ENCODE measurements around the gene MORN3. TPM values are rescaled to one million over a fixed set of nuclear protein-coding genes. Genes with fewer than 3 reads are reported as not detected.
"Not testable (repeated sequence)": the region's sequence is repeated elsewhere in the genome, so short reads cannot be mapped to it uniquely, and the experiment has no call there.

MORN3 gene
- total RNA-seq, 2 experiments from 2014 or later: 0.51 to 1.1 TPM

DNA sequence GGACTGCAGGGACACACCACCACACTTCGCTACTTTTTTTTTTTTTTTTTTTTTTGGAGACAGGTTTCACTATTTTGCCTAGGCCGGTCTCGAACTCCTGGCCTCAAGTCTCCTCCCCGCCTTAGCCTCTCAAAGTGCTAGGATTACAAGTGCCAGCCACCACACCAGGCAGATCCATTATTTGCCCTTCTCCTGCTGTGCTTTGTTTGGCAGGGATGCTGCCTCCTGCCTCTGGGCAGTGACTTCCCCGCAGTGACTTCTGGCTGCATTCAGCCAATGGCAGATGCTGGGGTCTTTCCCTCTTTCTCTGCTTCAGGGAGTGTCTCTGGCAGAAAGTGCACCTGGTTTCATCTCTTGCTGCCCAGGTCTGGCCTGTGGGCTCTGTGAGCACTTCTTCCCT lies 6.7 kb upstream of the MORN3 start:
- CTCF ChIA-PET: interaction anchor here (1.3 kb wide), 1 partner anchor 8 kb away, joined by 6 read pairs; no protein-coding TSS in a partner anchor
- POLR2A ChIA-PET: no interaction called here
- intact Hi-C loops (cut with micrococcal nuclease): no loop called here

DNA sequence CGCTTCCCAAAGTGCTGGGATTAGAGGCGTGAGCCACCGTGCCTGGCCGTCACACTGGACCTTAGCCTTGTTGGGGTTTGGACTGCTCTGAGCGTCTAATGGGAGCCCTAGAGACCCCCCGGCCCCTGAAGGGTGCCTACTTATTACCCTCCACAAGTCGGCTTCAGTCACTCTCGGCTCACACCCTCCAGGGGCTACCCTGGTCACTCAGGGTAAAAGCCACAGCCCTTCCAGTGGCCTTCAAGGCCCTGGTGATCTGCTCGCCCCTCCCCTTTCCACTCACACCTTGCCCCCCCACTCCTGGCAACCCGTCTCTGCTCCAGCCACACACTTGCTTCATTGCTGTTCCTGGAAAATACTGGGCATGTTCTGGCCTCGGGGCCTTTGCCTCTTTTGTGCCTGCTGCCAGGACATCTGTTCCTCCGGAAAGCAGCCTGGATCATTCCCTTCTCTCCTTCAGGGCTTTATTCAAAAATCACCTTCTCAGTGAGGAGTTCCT lies 3.6 kb upstream of the MORN3 start:
- peak overlapping the region; percentile 96 for H3K27ac Mint-ChIP-seq
- peaks cover 32% of the 10 kb centered on the region for H3K4me1 Mint-ChIP-seq (ENCODE audit: low read depth)
- peak overlapping the region; percentile 81 for H3K4me3 Mint-ChIP-seq
- no peaks in the 10 kb centered on the region for H3K9me3 Mint-ChIP-seq
- H3K27me3 Mint-ChIP-seq: no peaks in the 10 kb centered on the region
- TF ChIP-seq, protein P1, sequence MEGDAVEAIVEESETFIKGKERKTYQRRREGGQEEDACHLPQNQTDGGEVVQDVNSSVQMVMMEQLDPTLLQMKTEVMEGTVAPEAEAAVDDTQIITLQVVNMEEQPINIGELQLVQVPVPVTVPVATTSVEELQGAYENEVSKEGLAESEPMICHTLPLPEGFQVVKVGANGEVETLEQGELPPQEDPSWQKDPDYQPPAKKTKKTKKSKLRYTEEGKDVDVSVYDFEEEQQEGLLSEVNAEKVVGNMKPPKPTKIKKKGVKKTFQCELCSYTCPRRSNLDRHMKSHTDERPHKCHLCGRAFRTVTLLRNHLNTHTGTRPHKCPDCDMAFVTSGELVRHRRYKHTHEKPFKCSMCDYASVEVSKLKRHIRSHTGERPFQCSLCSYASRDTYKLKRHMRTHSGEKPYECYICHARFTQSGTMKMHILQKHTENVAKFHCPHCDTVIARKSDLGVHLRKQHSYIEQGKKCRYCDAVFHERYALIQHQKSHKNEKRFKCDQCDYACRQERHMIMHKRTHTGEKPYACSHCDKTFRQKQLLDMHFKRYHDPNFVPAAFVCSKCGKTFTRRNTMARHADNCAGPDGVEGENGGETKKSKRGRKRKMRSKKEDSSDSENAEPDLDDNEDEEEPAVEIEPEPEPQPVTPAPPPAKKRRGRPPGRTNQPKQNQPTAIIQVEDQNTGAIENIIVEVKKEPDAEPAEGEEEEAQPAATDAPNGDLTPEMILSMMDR (IDR thresholded peaks at IDR 0.05): no peak
- POLR2A ChIA-PET: interaction anchor here (0.6 to 2.0 kb wide), 8 partner anchors 15 to 115 kb away, joined by 3 to 25 read pairs (median 4); partner anchors contain the start of gene ORAI1
- intact Hi-C loops (cut with micrococcal nuclease): loop anchor here (5.0 kb wide), 1 partner anchor 46 kb away; the partner anchor contains the start of gene ORAI1
- H3K36me3 Mint-ChIP-seq (ENCODE audit: low read depth): no peaks in the 10 kb centered on the region
- DNase-seq (no peak), ATAC-seq (no peak)
- CTCF ChIA-PET: interaction anchor here (0.8 to 6.5 kb wide), 5 partner anchors 9 to 121 kb away, joined by 3 to 76 read pairs (median 11); partner anchors contain the start of gene ORAI1

More for the DNA sequence above, 6.7 kb upstream of the MORN3 start:
- H3K36me3 Mint-ChIP-seq (ENCODE audit: low read depth): no peaks in the 10 kb centered on the region
- peak overlapping the region; percentile 20 for H3K27ac Mint-ChIP-seq
- H3K9me3 Mint-ChIP-seq: no peaks in the 10 kb centered on the region
- peaks cover 29% of the 10 kb centered on the region for H3K4me1 Mint-ChIP-seq (ENCODE audit: low read depth)
- H3K4me3 Mint-ChIP-seq: no peak overlapping the region
- H3K27me3 Mint-ChIP-seq: no peaks in the 10 kb centered on the region
- TF ChIP-seq, protein P1 (IDR thresholded peaks at IDR 0.05): no peak
- DNase-seq (no peak), ATAC-seq (no peak)

DNA sequence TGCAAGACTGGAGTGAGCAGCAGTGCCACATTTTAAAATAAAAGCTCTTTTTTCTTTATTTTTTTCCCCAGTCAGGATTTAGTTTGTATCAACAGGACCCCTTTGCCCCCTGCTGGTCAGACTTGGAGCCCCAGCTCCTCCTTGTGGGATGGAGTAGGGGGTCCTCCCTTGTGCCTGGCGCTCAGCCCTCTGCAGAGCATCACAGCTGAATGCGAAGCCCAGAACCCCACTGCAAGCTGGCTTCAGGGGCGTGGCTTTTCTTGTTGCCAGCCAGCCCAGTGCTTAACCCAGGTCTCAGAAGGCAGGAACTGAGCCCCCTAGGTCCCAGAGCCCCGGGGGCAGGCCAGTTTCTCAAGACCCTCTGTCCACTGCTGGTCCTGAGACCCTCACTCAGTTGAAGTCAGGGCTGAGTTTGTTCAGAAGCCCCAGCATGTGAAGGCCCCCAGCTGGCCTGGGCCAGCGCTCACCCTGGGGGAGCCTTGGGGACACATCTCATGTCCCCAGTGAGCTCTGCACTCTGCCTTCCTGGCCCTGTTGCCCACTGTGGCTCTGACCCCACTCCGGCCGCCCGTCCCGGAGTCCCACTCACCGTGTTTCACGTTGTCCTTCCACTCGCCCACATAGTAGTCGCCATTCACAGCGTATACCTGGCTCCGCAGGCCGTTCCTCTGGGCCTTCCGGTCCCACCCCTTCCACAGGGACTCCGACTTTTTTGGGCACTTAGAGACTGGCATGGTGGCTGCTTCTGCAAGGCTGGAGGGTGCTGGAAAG lies 519 bp downstream of the MORN3 start:
- H3K4me1 Mint-ChIP-seq (ENCODE audit: low read depth): peaks cover 48% of the 10 kb centered on the region
- CTCF ChIA-PET: interaction anchor here (0.6 to 6.5 kb wide), 37 partner anchors 8 to 226 kb away, joined by 3 to 76 read pairs (median 5); partner anchors contain the start of gene ORAI1
- intact Hi-C loops (cut with micrococcal nuclease): no loop called here
- H3K36me3 Mint-ChIP-seq (ENCODE audit: low read depth): peaks cover 17% of the 10 kb centered on the region
- no peak for ATAC-seq
- POLR2A ChIA-PET: interaction anchor here (0.6 to 2.8 kb wide), 11 partner anchors 9 to 193 kb away, joined by 3 to 19 read pairs (median 3); partner anchors contain the start of gene ORAI1
- TF ChIP-seq, protein P1 (IDR thresholded peaks at IDR 0.05): peak; percentile 80
- H3K27ac Mint-ChIP-seq: peak overlapping the region; percentile 2
- peak; percentile 81 for DNase-seq
- no peaks in the 10 kb centered on the region for H3K9me3 Mint-ChIP-seq
- H3K4me3 Mint-ChIP-seq: no peak overlapping the region
- no peaks in the 10 kb centered on the region for H3K27me3 Mint-ChIP-seq

DNA sequence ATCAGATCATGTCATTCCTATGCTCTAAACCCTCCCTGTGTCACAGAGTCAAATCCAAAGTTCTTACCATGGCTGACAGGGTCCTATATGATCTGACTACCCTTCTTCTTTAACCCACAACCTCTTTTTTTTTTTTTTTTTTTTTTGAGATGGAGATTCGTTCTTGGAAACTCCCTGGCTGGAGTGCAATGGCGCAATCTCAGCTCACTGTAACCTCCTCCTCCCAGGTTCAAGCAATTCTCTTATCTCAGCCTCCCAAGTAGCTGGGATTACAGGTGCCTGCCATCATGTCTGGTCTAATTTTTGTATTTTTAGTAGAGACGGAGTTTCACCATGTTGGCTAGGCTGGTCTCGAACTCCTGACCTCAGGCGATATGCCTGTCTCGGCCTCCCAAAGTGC lies 2.6 kb downstream of the MORN3 start:
- intact Hi-C loops (cut with micrococcal nuclease): not testable (repeated sequence)

DNA sequence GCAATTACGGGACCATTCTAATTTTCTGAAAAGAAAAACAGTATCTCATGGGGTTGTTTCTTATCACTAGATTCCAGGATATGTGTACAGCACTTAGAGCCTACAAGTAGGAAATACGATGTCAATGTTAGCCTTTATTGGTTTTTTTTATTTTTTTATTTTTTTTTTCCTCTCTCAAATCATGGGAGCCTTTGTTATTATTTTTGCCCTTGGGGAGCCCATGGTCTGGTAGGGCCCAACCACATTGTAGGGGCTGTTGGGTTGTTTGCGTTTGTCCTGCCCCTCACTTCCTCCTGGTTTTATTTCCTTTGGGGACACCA lies 5.9 kb downstream of the MORN3 start:
- ChIA-PET CTCF (no interaction called here), POLR2A (interaction anchor here (1.0 to 1.5 kb wide), 2 partner anchors 12 to 36 kb away, joined by 3 to 14 read pairs; partner anchors contain the start of gene ORAI1)
- intact Hi-C loops (cut with micrococcal nuclease): no loop called here
- Mint-ChIP-seq H3K9me3 (no peaks in the 10 kb centered on the region), H3K27ac (peak overlapping the region; percentile 97), H3K27me3 (no peaks in the 10 kb centered on the region), H3K4me3 (peak overlapping the region; percentile 94), H3K36me3 (ENCODE audit: low read depth) (peaks cover 19% of the 10 kb centered on the region), H3K4me1 (ENCODE audit: low read depth) (peaks cover 61% of the 10 kb centered on the region)
- DNase-seq: no peak
- ATAC-seq: no peak
- TF ChIP-seq, protein P1 (IDR thresholded peaks at IDR 0.05): no peak

More for the DNA sequence above, 2.6 kb downstream of the MORN3 start:
- Mint-ChIP-seq H3K36me3 (ENCODE audit: low read depth) (peaks cover 19% of the 10 kb centered on the region), H3K4me1 (ENCODE audit: low read depth) (peaks cover 48% of the 10 kb centered on the region), H3K27ac (peak overlapping the region; percentile 38)
- ChIA-PET CTCF (interaction anchor here (0.9 to 6.5 kb wide), 2 partner anchors 40 to 114 kb away, joined by 4 to 76 read pairs; partner anchors contain the start of gene ORAI1), POLR2A (interaction anchor here (1.4 kb wide), 1 partner anchor 39 kb away, joined by 4 read pairs; no protein-coding TSS in a partner anchor)
- H3K27me3 Mint-ChIP-seq, DNase-seq, ATAC-seq, H3K9me3 Mint-ChIP-seq, H3K4me3 Mint-ChIP-seq: not testable (repeated sequence)

DNA sequence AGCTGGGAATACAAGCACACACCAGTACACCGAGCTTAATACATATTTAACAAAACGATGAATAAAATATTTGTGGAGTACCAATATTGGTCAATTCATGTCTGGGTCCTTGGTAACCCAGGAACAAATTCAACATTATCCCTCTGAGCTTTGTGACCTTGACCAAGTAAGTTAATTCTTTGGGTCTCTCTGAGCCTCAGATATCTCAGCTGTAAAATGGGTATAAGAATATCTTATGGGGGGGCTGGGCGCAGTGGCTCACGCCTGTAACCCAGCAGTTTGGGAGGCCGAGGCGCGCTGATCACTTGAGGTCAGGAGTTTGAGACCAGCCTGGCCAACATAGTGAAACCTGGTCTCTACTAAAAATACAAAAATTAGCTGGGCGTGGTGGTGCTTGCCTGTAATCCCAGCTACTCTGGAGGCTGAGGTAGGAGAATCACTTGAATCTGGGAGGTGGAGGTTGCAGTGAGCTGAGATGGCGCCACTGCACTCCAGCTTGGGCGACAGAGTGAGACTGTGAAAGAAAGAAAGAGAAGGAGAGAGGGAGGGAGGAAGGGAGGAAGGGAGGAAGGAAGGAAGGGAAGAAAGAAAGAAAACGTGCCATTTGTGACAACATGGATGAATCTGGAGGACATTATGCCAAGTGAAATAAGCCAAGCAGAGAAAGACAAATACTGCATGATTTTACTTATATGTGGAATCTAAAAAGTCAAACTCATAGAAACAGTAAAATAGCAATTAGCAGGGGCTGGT lies 7.9 kb downstream of the MORN3 start:
- Mint-ChIP-seq H3K36me3 (ENCODE audit: low read depth) (peaks cover 18% of the 10 kb centered on the region), H3K4me1 (ENCODE audit: low read depth) (peaks cover 69% of the 10 kb centered on the region), H3K27ac (peak overlapping the region; percentile 45)
- DNase-seq; ATAC-seq; H3K4me3 Mint-ChIP-seq; H3K9me3 Mint-ChIP-seq; intact Hi-C loops (cut with micrococcal nuclease); H3K27me3 Mint-ChIP-seq: not testable (repeated sequence)
- CTCF ChIA-PET: interaction anchor here (0.8 to 4.0 kb wide), 3 partner anchors 10 to 37 kb away, joined by 3 to 16 read pairs (median 4); partner anchors contain the start of gene ORAI1
- POLR2A ChIA-PET: interaction anchor here (0.9 to 1.2 kb wide), 2 partner anchors 10 to 11 kb away, joined by 3 to 4 read pairs; no protein-coding TSS in a partner anchor

Data from activated CD8-positive, alpha-beta T cell treated with anti-CD3 and anti-CD28 coated beads for 36 hours (primary cell).